Measurements from ENCODE around the gene OR4D2.

- no peak for TF ChIP-seq POLR2A (IDR thresholded peaks at IDR 0.05; ENCODE audit: low read depth, low read length)
- no peak for TF ChIP-seq CTCF (conservative IDR thresholded peaks at IDR 0.05; ENCODE audit: low read depth, low read length)
These were observed 38.0 kb downstream of the OR4D2 start for GRCh38 chr17:58204796-58205195.

All from IMR-90 (cell line).